GM21619 (cell line): ENCODE results near the gene ZNF687.
A peak's percentile ranks its signal among the peaks of the same experiment; 100 is the strongest.

Experiments
- ATAC-seq: cut with Tn5 transposase; IDR thresholded peaks from one replicate; pipeline ENCODE4 v1.9.1; 2021; ENCODE audit not compliant: unreplicated experiment

ZNF687 gene

DNA sequence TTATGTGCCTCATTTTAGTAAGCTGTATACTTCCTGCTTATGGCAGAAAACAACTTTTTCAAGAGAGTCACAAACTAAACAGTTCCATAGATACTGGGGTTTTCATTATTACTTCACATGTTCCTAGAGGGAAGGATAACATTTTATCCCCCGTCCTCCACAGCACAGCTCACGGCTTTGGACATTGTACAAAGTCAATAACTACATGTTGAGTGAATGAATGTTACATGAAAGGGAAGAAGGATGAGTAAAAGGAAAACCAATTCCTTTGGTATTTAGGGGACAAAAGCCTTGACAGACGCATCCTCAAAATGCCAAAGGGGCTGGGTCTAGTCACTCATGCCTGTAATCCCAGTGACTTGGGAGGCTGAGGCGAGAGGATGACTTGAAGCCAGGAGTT, 30.3 kb downstream of the ZNF687 start:
- no peak for ATAC-seq

DNA sequence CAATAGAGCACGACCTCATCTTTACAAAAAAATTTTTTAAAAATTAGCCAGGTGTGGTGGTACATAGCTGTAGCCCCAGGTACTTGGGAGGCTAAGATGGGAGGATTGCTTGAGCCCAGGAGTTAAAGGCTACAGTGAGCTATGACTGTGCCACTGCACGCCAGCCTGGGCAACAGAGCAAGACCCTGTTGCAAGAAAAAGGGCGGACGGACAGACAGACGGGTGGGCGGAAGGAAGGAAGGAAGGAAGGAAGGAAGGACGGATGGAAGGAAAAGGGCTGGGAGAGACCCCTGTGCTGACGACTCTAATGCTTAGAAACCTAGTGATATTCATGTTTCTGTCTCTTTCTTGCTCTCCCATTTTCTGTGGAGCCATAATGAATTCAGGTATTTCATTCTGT, 30.7 kb downstream of the ZNF687 start:
- no peak for ATAC-seq

DNA sequence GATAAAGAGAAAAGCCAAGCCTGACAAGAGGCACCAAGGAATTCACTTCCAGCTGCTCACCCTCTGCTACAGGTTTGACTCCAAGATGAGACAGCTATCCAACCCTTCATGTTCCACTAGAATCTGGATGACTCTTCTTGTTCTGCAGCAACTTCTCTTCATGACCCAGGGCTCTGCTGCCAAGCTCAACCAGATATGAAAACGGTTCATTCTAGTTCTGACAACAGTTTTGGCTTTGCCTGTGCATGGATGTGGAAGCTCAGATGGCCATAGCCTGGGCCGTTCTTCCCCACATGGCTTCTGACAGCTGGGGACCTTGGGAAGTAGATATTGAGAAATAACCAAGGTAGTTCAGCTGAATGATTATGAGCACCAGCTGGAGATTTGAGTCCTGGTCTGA, 31.4 kb downstream of the ZNF687 start:
- ATAC-seq, result no peak

DNA sequence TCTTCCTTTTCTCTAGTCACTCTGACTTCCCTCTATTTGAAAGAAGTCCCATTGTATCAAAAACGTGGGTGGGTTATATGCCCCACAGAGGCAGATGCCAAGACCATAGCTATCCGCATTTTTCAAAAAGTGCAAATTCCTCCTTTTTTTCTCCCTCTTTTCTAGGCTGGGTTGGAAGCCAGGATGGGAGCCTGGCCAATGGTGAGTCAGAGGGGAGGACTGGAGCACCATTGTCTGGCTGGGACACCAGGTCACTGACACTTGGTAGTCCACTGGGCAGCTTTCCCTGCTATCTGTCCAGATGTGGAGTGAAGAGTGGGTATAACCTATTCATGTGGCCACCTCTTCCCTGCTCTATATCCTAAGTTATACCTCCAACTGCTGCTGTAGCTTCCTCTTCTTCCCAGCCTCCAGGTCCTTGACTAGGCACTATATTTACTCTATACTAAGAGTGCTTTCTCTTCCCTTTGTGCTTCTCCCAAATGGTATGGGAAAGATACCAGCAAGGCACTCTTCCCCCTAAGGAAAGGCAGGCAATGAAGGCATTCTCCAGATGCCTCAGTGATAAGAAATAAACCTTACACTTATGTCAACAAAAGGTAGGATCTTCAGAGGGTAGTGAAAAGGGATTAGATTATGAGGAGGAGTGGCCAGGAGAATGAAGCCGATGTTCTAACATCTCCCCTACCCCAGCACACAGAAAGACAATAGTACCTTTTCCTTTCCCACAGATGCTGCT, 32.2 kb downstream of the ZNF687 start:
- no peak for ATAC-seq

DNA sequence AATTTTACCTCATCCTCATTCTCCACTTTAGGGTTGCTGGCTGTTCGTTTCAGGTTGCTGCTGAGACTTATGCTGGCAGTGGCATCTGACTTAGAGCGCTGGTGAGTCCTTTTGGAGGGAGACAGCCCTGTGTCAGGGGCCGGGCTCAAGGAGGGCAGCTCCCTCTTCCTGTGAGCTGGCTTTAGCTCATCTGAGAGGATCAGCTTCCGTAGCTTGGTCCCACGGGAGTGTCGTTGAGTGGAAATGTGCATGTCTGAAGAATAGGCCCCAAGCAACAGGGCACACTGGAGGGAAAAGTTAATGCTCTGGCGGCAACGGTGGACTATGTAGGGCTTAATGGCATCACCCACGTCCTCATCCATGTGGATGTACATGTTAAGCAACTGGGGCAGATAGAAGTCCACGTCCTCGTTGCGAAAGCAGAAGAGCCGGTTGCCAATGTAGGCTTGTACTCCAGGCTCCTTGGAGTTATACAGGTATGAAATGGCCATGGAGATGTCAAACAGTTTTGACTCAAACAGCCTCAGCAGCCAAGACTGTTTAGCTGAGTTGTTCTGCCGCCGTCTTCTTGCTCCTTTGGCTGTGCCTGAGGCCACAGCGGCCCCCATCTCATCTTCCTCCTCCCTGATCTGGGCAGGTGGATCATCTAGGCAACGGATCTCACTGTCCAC, 33.6 kb downstream of the ZNF687 start:
- ATAC-seq, result no peak

DNA sequence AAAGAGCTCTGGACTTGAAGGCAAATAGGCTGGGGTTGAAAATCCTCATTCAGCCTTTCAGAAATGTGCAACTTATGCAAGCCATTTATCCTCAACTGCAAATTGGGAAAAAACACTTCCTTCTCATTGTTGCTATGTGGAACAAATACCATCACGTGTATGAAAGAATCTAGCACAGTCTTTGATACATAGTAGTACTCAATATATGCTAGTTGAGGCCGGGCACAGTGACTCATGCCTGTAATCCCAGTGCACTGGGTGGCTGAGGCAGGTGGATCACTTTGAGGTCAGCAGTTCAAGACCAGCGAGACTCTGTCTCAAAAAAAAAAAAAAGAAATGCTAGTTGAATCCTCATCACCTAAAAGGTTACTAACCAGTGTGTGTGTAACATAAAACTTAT, 36.9 kb downstream of the ZNF687 start:
- no peak for ATAC-seq

GRCh38 chr1:151324390-151324930, 42.4 kb downstream of the ZNF687 start:
- no peak for ATAC-seq

DNA sequence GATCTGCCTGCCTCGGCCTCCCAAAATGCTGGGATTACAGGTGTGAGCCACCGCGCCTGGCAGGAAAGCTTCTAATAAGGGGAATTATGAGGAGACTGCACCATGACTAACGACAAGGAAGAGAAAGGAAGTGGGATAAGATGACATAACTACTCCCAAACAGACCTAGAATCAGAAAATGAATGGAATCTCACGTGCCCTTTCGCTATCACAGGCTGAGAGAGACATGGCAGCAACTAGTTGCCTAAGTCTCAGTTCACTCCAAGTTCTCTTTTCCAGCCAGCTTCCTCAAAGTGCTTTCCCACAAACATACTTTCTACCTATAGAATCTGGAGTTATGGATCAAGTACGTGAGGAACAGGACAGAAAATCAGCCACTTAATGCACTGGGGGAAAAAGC, 43.1 kb downstream of the ZNF687 start:
- ATAC-seq, result no peak

- ATAC-seq, result no peak
Observed at GRCh38 chr1:151325646-151326429, 43.7 kb downstream of the ZNF687 start.

- ATAC-seq, result peak; percentile 49
Observed at GRCh38 chr1:151326619-151327222, 44.6 kb downstream of the ZNF687 start.

- ATAC-seq, result peak; percentile 78
Observed at GRCh38 chr1:151327223-151327902, 45.3 kb downstream of the ZNF687 start, which contains the start of gene PI4KB. Gene PI4KB, minus strand, starts transcription at chr1:151327416. Its CDS starts 10,935 bp downstream, at chr1:151316481.

DNA sequence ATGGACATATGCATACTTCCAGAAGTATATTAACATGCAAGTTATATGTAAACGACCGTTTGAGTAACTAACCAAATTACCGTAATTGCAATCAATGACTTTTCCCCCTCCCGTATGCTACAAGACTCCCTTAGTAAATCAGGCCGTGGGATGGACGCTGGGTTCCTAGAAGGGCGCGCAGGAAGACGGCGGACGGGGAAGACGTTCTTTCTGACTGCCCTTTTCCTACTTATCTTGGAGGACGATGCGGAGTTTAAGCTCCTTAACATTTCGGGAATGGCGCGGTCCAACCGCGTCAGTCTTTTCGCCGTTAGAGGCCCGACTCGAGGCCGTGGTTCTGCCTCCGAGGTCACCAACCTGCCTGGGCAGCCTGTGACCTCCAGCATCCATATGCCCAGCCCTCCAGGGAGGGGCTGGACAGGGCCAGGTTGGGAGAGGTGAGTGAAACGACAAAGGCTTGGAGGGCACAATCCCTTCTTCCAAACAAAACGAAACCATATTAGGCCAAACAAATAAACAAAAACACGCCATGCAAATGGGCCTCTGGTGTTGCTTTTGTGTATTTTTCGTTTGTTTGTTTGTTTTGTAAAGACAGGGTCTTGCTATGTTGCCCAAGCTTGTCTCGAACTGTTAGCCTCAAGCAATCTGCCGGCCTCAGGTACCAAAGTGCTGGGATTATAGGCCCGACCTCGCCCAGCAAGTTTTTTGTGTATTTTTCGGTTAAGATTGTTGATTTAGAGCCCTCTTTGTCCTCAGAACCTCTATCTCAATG, 46.0 kb downstream of the ZNF687 start:
- peak; percentile 12 for ATAC-seq

DNA sequence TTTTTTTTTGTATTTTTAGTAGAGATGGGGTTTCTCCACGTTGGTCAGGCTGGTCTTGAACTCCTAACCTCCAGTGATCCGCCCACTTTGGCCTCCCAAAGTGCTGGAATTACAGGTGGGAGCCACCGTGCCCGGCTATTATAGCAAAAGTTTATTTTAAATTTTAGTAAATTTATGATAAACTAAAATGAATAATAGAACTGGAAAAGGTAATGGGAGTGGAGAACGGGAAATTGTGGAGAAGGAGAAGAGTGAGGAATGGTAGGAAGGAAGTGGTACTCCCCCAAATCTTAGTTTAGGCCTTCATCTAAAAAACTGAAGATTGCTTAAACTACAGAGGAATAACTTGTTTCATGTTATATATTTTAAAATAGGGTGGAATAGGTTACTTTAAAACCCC, 52.7 kb downstream of the ZNF687 start:
- ATAC-seq, result no peak

GRCh38 chr1:151336556-151336955, 54.5 kb downstream of the ZNF687 start:
- no peak for ATAC-seq

GRCh38 chr1:151340870-151341754, 59.0 kb downstream of the ZNF687 start:
- no peak for ATAC-seq
